GM19324 (cell line): ENCODE data around the gene TTN.
"Not testable (repeated sequence)": the region's sequence is repeated elsewhere in the genome, so short reads cannot be mapped to it uniquely, and the experiment has no call there.

ENCODE experiments used
- ATAC-seq: cut with Tn5 transposase; IDR thresholded peaks from one replicate; pipeline ENCODE4 v1.9.1; 2021; ENCODE audit warnings: mild to moderate bottlenecking, moderate library complexity; ENCODE audit not compliant: unreplicated experiment, low FRiP score

Gene TTN

DNA sequence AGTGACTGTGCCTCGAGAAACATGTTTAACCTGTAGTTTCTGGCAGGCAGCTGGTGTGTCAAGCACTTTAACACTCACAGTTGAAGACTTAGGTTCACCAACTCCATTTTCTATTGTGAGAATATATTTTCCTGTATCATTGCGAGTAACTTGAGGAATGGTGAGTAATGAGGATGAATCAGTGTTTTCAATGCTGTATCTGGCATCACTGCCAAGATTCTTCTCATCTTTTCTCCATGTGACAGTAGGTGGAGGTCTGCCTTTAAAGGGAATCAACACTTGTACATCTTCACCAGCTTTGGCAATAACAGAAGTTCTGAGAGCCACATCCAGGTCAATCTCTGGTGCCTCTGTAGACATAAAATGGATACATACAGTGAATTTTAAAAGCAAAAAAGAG, 254.2 kb downstream of the TTN start:
- ATAC-seq: no peak

DNA sequence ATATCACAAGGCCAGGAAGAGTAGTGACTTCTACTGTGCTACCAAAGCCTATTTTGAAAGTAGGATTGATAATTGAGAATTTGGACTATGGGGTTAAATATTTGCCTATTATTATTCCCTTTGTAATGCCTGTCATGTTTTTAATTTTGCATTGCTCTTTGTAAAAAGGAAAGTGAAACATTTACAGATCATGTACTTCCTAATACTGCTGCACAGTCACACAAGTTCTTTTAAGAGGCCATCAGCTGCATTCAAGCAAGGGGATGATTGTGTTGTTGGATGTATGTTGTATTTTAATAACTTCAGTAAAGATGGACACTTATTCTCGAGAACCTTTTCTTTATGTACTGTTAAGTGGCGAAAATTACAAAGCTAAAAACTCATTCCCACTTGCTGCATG, 256.9 kb downstream of the TTN start:
- ATAC-seq: no peak

DNA sequence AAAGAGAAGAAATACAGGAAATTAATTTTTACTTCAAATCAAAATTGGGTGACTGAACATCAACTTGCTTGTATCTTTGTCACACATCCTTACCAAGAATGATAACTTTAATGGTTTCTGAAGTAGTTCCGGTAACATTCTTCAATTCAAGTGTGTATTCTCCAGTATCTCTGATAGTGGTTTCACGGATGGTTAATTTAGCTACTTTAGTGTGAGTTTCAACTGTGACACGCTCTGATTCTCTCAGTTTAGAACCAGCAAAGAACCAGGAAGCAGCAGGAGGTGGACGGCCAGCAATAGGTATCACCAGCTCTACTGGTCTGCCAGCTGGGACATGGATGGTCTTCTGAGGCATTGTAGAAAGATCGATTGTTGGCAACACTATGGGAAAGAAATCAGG, 264.7 kb downstream of the TTN start:
- ATAC-seq: no peak

DNA sequence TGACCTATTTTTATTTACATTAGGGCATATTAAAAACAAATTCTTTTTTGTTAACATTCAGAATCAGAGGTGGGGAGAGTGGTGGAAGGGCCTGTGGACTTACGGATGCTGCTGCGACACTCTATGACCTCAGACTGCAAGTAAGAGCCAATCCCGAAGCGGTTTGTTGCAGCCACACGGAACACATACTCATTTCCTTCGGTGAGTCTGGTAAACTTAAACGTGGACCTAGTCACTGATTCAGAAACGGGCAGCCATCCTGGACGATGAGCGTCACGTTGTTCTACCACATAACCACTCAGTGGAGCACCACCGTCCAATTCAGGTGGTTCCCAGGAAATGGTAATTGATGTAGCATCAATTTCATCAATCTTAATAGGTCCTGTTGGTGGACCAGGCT, 265.1 kb downstream of the TTN start:
- no peak for ATAC-seq

DNA sequence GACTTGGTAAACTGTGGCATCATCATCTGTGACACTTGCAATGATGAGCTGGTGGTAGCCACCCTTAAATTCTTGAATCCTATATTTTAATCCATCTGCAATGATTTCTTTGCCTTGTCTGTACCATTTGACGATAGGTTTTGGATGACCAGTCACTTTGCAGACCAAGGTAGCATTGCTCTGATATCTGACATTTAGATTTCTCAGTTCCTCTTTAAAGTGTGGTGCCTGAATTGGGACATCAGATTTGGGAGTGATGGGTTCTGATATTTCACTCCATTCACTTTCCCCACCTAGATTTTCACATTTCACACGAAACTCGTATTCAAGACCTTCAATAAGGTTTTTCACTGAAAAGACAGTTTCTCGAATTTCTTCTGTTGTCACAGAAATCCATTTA, 271.2 kb downstream of the TTN start:
- ATAC-seq: no peak

DNA sequence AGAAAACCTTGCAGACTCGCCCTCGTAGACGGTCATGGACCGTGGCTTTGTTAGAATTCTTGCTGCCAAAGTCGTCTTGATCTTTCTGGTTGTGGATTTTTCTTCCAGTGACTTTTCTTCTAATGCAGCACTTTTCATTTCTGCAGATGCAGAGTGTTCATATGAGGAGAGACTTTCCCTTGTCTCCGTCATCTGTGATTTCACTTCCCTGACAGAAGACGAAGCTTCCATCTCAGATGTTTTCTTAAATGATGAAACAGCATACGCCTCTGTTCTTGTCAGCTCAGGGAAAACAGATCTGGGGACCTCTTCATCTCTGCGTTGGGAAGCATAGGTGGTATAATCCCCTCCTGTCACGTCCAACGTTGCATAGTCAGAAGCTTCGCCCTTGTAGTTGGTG, 276.1 kb downstream of the TTN start:
- no peak for ATAC-seq

DNA sequence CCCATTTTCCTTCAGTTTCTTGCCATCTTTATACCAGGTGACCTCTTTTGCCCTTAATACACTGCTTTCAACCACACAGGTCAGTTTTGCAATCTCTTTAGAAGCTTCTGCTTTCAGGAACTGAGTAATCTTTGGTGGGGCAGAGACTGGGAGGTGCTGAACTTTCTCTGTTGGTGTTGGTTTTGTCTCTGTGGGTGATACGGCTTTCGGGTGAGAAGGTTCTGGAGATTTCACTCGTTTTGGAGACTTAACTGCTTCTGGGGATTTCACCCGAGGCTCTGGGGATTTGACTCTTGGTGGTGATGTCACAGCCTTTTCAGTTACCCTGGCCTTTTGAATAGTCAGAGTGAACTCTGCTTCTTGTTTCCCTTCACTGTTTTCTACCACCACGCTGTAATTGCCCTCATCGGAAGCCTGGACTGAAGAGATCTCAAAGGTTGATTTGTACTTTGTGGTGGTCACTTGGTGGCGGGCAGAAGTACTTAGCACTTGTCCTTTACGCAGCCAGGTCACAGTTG, 276.5 kb downstream of the TTN start:
- ATAC-seq: peak; percentile 96

DNA sequence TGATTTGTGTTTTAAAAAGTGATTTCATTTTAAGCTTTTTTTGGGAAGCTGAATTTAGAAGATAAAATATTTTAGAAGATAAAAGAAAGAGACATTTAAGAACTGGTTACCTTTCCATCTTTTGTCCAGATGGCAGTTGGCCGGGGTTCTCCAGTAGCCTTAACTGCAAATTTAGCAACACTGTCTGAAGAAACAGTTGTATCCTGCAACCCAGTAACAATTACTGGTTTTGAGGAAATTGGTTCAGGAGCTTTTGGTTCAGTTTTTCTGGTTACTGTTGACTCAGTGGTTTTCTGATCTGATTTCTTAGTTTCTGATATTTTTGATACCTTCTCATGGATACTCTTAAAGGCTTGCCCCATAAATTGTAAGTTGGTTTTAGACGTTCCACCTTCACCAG, 277.1 kb downstream of the TTN start:
- ATAC-seq: peak; percentile 1

DNA sequence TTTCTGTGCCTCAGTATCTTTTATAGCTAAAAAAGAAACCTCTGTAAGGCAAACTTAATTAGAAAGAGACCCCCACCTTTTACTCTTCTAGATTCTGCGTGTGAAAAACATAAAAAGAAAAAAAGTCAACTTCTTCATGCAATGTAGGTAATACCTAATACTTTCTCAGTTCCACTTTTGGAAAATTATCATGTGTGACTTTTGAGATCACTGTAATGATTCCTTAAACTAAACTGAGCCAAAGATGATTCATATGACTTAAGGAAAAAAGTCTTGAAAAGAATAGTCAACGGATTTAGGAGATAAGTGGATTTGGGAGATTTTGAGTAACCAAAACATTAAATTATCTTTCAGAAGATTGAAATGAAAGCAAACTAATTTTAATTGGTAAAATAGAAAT, 278.0 kb downstream of the TTN start:
- no peak for ATAC-seq

DNA sequence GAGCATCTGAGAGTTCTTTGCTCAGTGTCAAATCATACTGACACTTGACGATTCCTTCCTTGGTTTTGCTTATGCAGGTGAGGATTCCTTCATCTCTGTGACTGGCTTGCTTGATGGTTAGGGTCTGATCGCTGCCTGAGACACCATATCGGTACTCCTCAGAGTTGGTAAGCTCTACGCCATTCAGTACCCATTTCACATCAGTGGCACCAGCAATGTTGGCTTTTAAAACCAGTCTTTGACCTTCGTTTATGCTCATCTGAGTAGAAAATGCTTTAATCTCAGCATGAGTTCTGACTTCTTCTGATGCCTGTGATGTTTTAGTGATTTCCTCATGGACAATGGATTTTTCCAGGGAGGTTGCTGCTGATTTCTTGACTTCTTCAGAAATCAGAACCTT, 278.6 kb downstream of the TTN start:
- no peak for ATAC-seq

DNA sequence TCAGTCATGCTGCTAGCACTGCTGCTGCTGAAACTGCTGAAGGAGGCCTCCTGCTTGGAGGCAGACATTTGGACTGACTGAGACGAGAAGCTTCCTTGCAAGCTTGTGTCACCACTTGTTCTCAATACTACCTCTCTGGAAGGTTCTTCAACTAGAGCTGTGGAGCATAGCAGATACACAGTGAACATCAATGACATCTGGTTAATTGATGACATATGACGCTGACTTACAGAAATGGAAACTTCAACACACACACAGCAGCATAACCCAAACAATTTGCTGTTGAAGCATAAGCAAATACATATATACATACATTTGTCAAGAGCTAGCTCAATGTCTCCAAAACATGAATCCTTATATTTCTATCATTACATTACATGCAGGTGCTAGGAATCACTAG, 279.6 kb downstream of the TTN start:
- no peak for ATAC-seq

DNA sequence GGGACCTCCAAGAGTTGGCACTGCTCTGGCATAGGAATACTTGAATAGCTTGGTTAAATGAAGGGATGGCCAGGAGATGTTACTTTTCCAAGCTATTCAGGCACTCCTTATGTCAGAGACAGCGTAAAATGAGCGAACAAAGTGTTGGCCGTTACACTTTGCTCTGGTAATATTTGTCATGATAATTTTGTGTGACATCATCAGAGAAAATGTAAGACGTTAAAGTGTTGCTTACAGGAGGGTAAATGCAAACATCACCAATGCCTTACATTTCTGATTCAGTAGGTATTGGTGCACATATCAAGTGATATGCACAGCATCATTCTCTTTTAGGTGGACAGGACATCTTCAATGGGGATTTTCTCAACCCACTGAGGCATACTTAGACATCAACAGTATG, 281.0 kb downstream of the TTN start:
- no peak for ATAC-seq

DNA sequence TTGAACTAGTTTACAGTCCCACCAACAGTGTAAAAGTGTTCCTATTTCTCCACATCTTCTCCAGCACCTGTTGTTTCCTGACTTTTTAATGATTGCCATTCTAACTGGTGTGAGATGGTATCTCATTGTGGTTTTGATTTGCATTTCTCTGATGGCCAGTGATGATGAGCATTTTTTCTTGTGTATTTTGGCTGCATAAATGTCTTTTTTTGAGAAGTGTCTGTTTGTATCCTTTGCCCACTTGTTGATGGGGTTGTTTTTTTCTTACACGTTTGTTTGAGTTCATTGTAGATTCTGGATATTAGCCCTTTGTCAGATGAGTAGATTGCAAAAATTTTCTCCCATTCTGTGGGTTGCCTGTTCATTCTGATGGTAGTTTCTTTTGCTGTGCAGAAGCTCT, 281.8 kb downstream of the TTN start:
- not testable (repeated sequence) for ATAC-seq

DNA sequence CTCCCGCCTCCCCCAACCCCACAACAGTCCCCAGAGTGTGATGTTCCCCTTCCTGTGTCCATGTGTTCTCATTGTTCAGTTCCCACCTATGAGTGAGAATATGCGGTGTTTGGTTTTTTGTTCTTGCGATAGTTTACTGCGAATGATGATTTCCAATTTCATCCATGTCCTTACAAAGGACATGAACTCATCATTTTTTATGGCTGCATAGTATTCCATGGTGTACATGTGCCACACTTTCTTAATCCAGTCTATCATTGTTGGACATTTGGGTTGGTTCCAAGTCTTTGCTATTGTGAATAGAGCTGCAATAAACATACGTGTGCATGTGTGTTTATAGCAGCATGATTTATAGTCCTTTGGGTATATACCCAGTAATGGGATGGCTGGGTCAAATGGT, 282.2 kb downstream of the TTN start:
- ATAC-seq: not testable (repeated sequence)

DNA sequence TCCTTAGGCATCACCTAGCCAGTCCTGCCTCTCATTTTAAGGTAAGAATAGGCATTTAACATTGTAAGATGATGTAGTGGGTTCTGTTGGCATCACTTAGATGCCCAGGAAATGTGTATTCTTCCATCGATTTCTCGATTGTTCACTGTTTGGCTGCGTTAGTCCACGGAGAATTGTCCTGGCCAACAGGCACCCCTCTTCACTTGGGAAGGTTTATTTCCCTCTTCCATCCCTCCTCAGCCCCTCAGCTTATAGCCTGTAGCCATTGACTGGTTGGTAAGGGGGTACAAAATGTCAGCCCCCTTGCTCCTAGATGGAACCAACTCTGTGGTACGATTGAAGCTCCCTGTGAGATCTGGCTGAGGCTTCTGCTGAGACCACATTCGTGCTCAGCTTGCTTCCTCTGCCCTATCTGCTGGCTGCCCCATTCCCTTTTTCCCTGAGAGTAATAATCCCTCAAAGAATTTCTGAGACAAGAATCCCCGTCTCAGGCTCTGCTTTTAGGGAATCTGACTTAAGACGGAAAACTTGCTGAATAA, 283.6 kb downstream of the TTN start:
- no peak for ATAC-seq

DNA sequence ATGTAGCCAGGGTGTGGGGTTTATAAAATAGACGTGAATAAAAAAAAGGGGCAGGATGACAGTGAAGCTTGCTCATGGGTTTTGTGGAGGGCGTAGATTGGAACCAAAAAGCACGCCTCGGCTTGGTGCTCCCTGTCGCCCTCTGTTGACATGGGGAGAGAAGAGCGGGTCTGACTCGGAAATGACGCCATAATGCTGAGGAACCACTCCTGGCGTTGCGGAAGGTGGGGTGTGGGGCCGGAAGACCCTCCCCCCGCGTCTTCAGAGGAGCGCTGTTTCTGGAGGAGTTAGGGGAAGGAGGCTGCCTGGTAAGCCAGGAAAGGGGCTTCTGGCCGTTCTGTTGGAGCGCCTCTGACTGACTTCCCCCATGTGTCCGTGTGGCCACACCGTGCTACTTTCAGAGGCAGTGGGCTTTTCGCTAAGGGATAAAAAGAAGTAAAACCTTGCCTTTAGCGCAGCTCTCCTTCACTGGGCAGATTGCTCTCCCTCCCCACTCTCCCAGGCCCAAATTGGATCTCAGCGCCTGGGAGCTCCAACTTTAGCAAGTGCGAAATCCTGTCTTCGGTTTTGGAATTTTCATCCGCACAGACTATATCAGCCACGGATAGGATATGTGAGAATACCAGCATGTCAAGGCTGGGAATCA, 284.1 kb downstream of the TTN start:
- ATAC-seq: peak; percentile 88

DNA sequence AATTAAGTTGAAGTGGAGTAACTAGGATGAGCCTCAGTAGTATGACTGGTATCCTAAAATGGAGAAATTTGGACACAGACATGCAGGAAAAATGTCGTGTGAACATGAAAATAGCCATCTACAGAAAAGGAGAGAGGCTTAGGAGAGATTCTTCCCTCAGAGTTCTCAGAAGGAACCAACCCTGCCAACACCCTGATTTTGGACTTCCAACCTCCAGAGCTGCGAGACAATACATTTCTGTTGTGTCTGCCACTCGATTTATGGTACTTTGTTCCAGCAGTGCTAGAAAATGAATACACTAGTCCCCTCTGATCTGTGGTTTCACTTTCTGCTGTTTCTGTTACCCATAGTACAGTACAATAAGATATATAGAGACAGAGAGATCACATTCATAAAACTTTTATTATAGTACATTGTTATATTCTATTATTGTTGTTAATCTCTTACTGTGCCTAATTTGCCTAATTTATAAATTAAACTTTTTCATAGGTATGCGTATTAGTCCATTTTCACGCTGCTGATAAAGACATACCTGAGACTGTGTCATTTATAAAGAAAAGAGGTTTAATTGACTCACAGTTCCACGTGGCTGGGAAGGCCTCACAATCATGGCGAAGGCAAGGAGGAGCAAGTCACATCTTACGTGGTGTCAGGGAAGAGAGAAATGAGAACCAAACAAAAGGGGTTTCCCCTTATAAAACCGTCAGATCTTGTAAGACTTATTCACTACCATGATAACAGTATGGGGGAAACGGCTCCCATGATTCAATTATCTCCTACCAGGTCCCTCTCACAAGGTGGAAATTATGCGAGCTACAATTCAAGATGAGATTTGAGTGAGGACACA, 285.7 kb downstream of the TTN start:
- no peak for ATAC-seq

DNA sequence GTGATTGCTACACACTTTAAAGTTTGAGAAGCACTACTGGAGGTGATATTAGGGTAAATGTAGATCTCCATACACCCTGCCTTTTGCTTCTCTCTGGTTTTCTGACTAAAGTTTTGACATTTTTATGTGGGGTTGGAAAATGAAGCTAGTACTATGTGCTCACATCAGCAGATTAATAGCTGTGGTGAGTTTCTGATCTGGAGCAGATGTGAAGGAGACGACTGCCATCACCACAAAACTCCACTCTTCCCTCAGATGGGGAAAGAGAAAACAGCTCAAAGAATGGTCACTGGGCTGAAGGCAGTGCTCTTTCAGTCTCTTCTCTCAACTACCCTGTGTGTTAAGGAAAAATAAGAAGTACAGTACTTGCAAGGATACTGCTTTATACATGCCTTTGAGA, 289.7 kb downstream of the TTN start:
- ATAC-seq: no peak

DNA sequence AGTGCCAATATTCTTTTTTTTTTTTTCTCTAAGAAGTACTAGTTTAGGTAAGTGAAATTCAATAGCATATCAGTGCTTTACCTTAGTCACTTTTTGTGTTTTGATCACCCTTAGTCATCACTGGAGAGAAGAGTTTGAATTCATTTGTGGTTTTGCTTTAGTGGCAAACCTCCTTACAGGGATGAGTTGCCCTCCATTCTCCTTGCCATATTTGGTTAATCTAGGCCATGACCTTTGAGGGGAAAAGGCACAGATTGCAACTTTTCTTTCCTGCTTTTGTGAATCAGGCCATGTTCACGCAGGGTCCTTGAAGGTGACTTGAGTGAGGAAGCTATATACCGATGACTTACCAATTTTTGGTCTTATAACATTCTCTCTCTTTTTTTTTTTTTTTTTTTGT, 292.6 kb downstream of the TTN start:
- no peak for ATAC-seq

DNA sequence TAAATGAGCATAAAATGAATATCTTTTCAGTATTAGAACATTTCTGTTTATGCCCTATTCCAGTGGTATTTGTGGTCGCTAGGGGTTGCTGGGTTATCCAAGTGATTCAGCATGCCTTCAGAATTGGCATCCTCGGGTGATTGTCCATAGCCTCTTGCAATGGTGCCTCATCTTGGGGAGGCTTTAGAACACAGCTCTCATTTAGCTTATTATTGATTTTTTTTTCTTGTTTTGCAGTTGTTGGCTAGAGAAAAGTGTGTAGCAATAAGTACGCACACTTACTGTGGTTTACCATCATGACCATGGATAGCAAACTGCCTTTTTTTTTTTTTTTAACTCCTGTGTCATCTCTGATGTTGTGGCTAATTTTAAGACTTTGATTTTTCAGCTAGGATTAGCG, 293.3 kb downstream of the TTN start:
- no peak for ATAC-seq

DNA sequence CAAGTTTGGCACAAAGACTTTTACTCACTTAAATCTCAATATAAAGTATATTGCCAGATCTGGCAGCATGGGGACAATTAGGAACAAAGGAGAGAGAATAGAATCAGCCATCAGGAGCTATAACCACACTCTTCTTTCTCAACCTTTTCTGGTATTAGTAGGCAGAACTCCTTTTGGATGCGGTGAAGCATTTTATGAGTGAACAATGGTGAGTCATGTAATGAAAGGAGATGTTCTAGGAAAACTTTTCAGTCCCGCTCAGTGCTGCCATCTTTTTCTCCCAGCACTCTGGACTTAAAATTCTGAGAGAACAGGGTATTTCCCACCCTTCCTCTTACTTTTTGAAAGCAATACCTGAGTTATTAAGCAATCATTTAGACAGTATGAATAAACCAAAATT, 294.7 kb downstream of the TTN start:
- ATAC-seq: no peak

DNA sequence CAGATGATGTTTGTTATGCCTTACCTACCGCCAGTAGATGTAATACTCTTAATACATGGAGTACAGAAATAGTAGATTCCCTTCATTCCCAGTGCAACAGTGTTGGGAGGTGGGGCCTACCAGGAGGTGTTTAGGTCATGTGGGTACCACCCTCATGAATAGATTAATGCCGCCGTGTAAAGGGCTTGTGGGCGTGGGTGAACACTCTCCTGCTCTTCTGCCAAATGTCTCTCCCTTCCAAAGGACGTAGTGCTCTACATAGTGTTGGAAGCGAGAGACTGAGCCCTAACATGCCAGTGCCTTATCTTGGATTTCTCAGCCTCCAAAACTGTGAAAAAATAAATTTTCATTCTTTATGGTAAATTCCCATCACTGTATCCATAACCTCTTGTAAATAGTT, 296.8 kb downstream of the TTN start:
- no peak for ATAC-seq
